Measurements from ENCODE around the gene SATB2. TPM values are rescaled to one million over a fixed set of nuclear protein-coding genes. Genes with fewer than 3 reads are reported as not detected.

The SATB2 gene
- total RNA-seq, 2 donors from 2014 or later = 0.65 to 0.82 TPM

DNA sequence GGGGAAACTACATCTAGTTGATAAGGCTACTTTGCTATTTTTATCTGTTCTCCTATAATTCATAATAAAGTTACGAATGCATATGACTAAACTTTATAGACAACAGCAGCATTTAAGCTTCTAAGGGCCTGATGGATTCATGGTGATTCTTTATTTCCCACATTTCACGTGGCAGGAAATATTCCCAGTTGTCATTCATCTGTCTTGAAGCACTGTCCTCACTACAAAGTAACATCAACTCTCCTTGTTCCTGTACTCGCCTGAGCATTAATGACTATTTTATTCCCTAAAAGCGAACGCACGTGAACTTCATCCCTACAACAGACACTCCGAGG lies 2.6 kb downstream of the SATB2 start:
- Mint-ChIP-seq H3K36me3 (ENCODE audit: insufficient read depth in 2 of 2) (peaks cover 2 to 4% of the 10 kb centered on the region in 2 donors), H3K4me1 (ENCODE audit: low read depth) (peaks cover 28% of the 10 kb centered on the region), H3K27ac (no peak overlapping the region), H3K4me3 (peak overlapping the region in 1 of 2 donors; percentile 29), H3K9me3 (no peaks in the 10 kb centered on the region), H3K27me3 (ENCODE audit: low read depth) (peaks cover 55% of the 10 kb centered on the region)
- DNase-seq (no peak), ATAC-seq (replicated peaks in 1 of 2) (no peak)

DNA sequence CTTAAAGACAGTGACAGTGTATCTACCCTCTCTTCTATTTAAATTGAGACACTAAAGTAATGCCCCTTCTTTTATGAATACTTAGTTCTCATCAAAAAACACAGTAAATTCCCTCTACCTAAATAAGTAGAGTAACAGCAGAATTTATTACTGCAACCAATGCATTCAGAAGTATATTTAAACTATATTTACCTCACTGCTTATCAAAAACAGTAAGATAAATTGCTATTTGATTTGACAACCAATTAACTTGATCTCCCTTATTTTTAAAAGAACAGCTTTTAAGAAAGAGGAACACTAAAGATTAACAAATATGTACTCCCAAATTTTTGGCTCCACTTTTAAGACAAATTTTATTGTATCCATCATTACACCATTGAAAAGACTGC lies 4.8 kb downstream of the SATB2 start:
- H3K36me3 Mint-ChIP-seq (ENCODE audit: insufficient read depth in 2 of 2) = peaks cover 0 to 1% of the 10 kb centered on the region in 2 donors
- H3K9me3 Mint-ChIP-seq = no peaks in the 10 kb centered on the region
- no peak overlapping the region for H3K4me3 Mint-ChIP-seq
- H3K27me3 Mint-ChIP-seq (ENCODE audit: low read depth) = peaks cover 47% of the 10 kb centered on the region
- DNase-seq (no peak), ATAC-seq (replicated peaks in 1 of 2) (no peak)
- peaks cover 20% of the 10 kb centered on the region for H3K4me1 Mint-ChIP-seq (ENCODE audit: low read depth)
- no peak overlapping the region for H3K27ac Mint-ChIP-seq

DNA sequence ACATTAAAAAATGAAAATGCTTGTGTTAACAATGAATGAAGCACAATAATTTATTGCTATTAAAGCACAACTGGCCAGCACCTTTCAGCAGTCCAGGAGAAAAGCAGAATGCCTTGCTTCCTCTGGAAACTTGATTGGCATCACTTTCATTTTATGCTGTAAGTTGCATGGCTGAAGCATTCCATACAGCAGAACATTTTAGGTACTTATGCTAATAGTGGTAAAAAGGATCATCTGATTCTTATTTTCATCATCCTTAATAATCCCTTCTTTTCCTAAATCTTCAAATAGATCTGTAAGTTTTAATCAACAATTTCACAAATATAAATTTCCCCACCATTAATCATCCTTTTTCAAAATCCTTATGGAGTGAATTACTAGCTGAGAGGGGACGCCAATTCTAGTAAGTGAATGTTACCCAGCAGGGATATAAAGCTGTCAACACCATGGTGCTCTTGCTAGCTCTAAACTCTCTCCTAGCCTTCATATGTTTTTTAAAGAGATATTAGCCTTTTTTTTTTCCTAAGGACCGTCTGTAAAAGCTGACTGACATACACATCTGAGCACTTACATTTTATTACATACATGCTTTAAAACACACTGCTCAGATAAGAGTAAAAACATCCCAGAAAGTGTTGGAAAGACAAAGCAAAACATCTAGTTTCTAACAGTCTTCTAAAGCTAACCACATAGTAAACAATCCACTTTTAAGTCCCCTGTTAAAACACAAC lies 5.3 kb downstream of the SATB2 start:
- peaks cover 17% of the 10 kb centered on the region for H3K4me1 Mint-ChIP-seq (ENCODE audit: low read depth)
- H3K4me3 Mint-ChIP-seq = no peak overlapping the region
- H3K27ac Mint-ChIP-seq = no peak overlapping the region
- H3K36me3 Mint-ChIP-seq (ENCODE audit: insufficient read depth in 2 of 2) = no peaks in the 10 kb centered on the region
- ATAC-seq (replicated peaks in 1 of 2) (no peak), DNase-seq (no peak)
- H3K27me3 Mint-ChIP-seq (ENCODE audit: low read depth) = peaks cover 44% of the 10 kb centered on the region
- no peaks in the 10 kb centered on the region for H3K9me3 Mint-ChIP-seq

DNA sequence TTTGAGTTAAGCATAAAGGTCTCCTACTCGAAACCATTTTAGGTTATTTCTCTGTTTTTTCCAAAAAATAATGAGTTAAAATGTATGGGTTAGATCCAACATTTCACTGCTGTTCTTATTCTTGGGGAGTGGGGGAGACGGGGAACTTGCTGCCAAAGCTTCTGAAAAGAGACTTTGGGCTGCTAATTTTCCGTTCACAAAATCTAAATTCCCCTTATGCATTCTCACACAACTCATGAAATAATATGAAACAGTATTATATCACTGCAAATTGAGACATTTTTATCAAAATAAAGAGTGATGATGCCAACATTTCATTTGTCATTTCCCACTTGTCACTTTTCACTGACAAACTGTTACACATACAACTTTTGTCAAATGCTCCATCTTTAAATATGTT lies 7.8 kb downstream of the SATB2 start:
- no peak overlapping the region for H3K27ac Mint-ChIP-seq

DNA sequence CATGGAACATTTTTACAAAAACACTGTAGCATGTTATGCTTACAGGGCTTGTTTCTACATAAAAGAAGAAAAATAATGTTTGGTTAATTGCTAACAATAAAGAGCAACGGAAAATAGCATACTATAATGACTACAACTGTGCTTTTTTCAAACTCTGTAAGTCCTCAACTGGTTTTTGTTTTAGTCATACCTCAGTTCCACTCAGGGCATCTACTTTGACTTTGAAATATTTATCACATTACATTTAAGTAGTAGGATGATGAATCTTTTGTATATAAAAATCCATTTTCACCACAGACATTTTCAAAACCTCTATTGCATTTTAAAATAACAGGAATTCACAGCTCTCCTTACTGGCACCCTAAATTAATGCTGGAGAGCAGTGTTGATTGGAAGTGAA lies 8.3 kb downstream of the SATB2 start:
- H3K27ac Mint-ChIP-seq = no peak overlapping the region
- no peak overlapping the region for H3K4me3 Mint-ChIP-seq
- DNase-seq = no peak
- H3K9me3 Mint-ChIP-seq = no peaks in the 10 kb centered on the region
- peaks cover 33% of the 10 kb centered on the region for H3K27me3 Mint-ChIP-seq (ENCODE audit: low read depth)
- H3K4me1 Mint-ChIP-seq (ENCODE audit: low read depth) = no peaks in the 10 kb centered on the region
- H3K36me3 Mint-ChIP-seq (ENCODE audit: insufficient read depth in 2 of 2) = no peaks in the 10 kb centered on the region
- no peak for ATAC-seq (replicated peaks in 1 of 2)

More for the DNA sequence above, 7.8 kb downstream of the SATB2 start:
- Mint-ChIP-seq H3K27me3 (ENCODE audit: low read depth) (peaks cover 34% of the 10 kb centered on the region), H3K9me3 (no peaks in the 10 kb centered on the region), H3K4me1 (ENCODE audit: low read depth) (no peaks in the 10 kb centered on the region), H3K4me3 (no peak overlapping the region), H3K36me3 (ENCODE audit: insufficient read depth in 2 of 2) (no peaks in the 10 kb centered on the region)
- DNase-seq (no peak), ATAC-seq (replicated peaks in 1 of 2) (no peak)

DNA sequence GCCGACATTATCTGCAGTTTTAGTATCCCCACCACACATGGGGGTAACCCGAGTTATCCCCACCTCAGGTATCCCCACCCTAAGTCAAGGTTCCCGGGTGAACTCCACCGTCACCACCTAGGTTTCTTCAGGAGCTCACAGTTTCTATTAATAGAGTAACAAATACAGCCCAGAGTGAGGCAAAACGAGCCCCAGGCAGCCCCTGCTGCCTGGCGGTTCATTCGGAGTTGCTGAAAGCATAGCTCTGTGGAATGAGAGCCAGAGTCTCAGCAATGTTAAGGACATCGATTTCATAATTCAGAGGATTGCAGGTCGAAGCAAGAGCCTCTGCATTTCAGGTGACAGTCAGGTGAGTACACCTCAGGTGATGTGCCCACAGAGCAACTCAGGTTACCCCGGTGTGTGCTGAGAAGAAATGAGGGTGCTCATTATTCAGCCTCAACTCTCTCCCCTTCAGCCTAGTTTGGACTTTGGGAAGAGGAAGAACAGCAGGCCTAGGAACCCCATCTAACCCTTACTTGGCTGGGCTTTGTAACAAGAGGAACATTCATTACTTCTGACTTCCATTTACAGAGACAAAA lies 10.7 kb downstream of the SATB2 start:
- H3K27ac Mint-ChIP-seq = no peak overlapping the region
- peaks cover 44% of the 10 kb centered on the region for H3K27me3 Mint-ChIP-seq (ENCODE audit: low read depth)
- no peak for DNase-seq

DNA sequence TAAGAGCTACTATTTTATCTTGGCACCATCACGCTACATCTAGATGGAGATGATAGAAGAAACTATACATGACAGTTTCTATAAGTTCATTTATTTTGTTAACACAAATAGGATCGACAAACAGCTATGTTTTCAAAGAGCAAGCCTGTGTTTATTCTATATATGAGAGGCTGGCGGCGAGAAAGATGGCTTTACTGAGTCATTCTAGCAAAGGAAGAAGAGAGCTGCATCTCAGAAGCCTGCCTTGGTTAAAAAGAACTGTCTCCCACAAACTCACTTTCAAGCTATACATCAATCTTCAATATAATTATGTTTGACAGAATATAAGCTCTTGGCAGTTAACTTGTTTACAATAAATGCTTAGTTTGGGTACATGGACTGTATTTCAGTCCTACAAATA lies 13.0 kb downstream of the SATB2 start:
- DNase-seq = no peak
- ATAC-seq (replicated peaks in 1 of 2) = no peak
- Mint-ChIP-seq H3K9me3 (no peaks in the 10 kb centered on the region), H3K4me1 (ENCODE audit: low read depth) (no peaks in the 10 kb centered on the region), H3K27me3 (ENCODE audit: low read depth) (peaks cover 39% of the 10 kb centered on the region), H3K36me3 (ENCODE audit: insufficient read depth in 2 of 2) (no peaks in the 10 kb centered on the region), H3K27ac (no peak overlapping the region), H3K4me3 (no peak overlapping the region)

More for the DNA sequence above, 10.7 kb downstream of the SATB2 start:
- ATAC-seq (replicated peaks in 1 of 2) = no peak
- H3K4me1 Mint-ChIP-seq (ENCODE audit: low read depth) = no peaks in the 10 kb centered on the region
- H3K36me3 Mint-ChIP-seq (ENCODE audit: insufficient read depth in 2 of 2) = no peaks in the 10 kb centered on the region
- H3K4me3 Mint-ChIP-seq = no peak overlapping the region
- H3K9me3 Mint-ChIP-seq = no peaks in the 10 kb centered on the region

DNA sequence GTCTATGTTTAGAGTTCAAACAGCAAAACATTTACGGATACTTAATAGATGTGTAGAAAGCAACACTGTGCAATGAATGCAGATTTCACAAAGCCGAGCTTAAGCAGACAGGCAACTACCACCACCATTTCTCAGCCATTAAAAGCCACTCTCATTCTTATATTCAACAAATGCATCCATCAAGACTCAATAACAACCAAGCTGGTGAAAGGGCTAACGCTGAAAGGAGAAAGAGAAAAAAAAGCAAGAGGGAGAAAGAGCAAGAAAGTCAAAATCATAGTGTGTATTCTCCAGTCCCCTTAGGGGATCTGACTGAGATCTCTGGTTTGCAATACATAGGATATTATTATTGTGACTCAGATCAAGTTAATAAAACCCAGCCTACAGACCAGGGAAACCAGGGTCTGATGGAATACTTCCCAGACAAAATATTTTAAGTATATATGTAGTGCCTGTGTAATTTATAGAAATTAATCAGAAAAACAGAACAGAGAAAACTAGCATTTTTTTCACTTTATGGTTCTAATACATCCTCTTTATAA lies 14.1 kb downstream of the SATB2 start:
- no peaks in the 10 kb centered on the region for H3K9me3 Mint-ChIP-seq
- no peaks in the 10 kb centered on the region for H3K4me1 Mint-ChIP-seq (ENCODE audit: low read depth)
- DNase-seq = no peak
- H3K36me3 Mint-ChIP-seq (ENCODE audit: insufficient read depth in 2 of 2) = no peaks in the 10 kb centered on the region
- H3K27ac Mint-ChIP-seq = no peak overlapping the region
- no peak overlapping the region for H3K4me3 Mint-ChIP-seq
- ATAC-seq (replicated peaks in 1 of 2) = no peak
- peaks cover 47% of the 10 kb centered on the region for H3K27me3 Mint-ChIP-seq (ENCODE audit: low read depth)

DNA sequence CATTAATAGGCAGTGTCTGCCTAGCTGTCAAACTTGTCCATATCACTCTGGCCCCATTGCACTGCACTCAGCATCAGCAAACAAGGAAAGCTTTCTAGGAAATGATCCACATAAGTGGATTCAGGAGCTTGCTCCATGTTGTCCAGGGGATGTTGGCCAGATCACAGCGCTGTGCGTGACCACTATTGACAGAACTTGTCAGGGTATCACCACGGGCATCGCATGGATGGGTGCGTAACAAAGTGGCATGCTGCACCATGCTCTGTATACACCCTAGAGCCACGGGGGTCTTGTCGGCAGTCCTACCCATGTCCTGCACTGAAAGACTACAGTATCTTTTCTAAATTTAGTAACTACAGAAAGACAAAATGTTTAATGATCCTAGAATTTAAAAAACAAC lies 15.6 kb downstream of the SATB2 start:
- Mint-ChIP-seq H3K36me3 (ENCODE audit: insufficient read depth in 2 of 2) (no peaks in the 10 kb centered on the region), H3K9me3 (no peaks in the 10 kb centered on the region), H3K27me3 (ENCODE audit: low read depth) (peaks cover 51% of the 10 kb centered on the region), H3K27ac (no peak overlapping the region), H3K4me3 (no peak overlapping the region), H3K4me1 (ENCODE audit: low read depth) (no peaks in the 10 kb centered on the region)
- DNase-seq (no peak), ATAC-seq (replicated peaks in 1 of 2) (no peak)

DNA sequence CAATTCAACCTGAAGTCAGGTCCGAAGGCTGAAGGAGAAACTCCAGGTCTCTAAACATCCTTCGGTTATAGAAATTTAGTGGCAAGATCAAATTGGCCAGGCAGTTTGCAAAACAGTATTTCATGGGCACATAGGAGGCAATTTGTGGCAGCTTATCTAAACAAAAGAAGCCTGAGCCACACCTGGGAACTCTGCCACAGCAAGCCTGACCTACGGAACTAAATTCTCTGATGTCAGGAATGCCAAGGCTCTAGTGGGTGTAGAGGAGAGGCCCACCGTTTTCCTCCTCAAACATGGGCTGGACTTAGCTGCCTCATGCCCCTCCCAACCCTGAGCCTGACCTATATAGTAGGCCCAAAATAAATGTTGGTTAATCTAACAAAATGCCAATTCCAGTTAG lies 16.0 kb downstream of the SATB2 start:
- ATAC-seq (replicated peaks in 1 of 2) (no peak), DNase-seq (no peak)
- Mint-ChIP-seq H3K4me3 (no peak overlapping the region), H3K4me1 (ENCODE audit: low read depth) (no peaks in the 10 kb centered on the region), H3K27me3 (ENCODE audit: low read depth) (peaks cover 51% of the 10 kb centered on the region), H3K36me3 (ENCODE audit: insufficient read depth in 2 of 2) (no peaks in the 10 kb centered on the region), H3K27ac (no peak overlapping the region), H3K9me3 (no peaks in the 10 kb centered on the region)

DNA sequence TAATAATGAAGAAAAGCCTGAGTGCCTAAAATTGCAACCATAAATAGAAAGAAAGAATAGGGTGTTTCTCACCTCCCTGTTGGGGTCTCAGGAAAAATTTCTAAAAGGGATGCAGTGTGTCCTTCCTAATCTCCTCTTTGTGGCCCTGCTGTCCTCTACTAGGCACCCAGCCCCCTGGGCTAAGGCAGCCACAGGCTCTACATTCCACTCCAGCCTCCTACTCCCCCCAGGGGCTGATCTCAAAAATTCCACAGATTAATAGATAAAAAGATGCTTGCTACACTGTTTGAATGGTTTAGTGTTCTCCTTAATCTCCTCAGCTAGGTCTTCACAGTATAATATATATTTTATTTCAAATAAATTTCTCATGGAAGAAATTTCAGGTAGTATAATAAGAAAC lies 17.6 kb downstream of the SATB2 start:
- ATAC-seq (replicated peaks in 1 of 2) (no peak), DNase-seq (no peak)
- Mint-ChIP-seq H3K4me1 (ENCODE audit: low read depth) (no peaks in the 10 kb centered on the region), H3K36me3 (ENCODE audit: insufficient read depth in 2 of 2) (no peaks in the 10 kb centered on the region), H3K4me3 (no peak overlapping the region), H3K27me3 (ENCODE audit: low read depth) (peaks cover 39% of the 10 kb centered on the region), H3K9me3 (no peaks in the 10 kb centered on the region), H3K27ac (no peak overlapping the region)

DNA sequence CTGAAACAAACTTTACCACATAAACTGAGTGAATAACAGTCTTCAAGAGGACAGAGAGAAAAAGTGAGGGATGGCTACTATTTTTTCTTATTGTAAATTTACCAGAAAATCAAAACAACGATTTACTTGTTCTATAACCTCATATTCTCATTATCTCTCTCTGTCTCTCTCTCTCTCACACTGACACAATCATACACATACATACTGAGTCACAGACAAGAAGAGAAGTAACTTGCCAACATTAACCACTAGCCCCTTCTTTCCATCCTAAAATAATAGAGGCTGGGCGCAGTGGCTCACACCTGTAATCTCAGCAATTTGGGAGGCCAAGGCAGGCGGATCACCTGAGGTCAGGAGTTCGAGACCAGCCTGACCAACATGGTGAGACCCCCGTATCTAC lies 18.2 kb downstream of the SATB2 start:
- Mint-ChIP-seq H3K27me3 (ENCODE audit: low read depth) (peaks cover 36% of the 10 kb centered on the region), H3K36me3 (ENCODE audit: insufficient read depth in 2 of 2) (no peaks in the 10 kb centered on the region), H3K9me3 (no peaks in the 10 kb centered on the region), H3K4me3 (no peak overlapping the region), H3K4me1 (ENCODE audit: low read depth) (no peaks in the 10 kb centered on the region), H3K27ac (no peak overlapping the region)
- ATAC-seq (replicated peaks in 1 of 2) (no peak), DNase-seq (no peak)

DNA sequence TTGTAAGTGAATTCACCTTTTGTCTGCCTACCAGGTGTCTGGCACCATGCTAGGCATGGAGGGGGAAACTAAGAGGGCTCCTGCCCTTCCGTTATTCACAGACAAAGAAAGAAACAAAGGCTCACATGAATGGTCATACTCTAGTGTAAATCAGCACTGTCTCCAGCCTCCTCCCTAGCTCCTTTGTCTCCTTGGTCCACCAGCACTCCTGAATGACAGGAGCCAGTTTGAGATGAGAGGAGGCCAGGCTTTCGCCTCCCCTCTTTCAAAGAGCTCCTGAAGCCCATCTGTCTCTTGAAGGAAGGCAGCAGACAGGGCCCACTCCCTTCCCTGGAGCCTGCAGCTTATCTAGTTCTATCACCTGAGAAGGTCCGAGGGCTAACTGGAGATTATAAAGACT lies 18.7 kb downstream of the SATB2 start:
- H3K27me3 Mint-ChIP-seq (ENCODE audit: low read depth) = peaks cover 32% of the 10 kb centered on the region
- no peaks in the 10 kb centered on the region for H3K9me3 Mint-ChIP-seq
- H3K36me3 Mint-ChIP-seq (ENCODE audit: insufficient read depth in 2 of 2) = no peaks in the 10 kb centered on the region
- H3K4me3 Mint-ChIP-seq = no peak overlapping the region
- H3K4me1 Mint-ChIP-seq (ENCODE audit: low read depth) = no peaks in the 10 kb centered on the region
- ATAC-seq (replicated peaks in 1 of 2) (no peak), DNase-seq (no peak)
- no peak overlapping the region for H3K27ac Mint-ChIP-seq

DNA sequence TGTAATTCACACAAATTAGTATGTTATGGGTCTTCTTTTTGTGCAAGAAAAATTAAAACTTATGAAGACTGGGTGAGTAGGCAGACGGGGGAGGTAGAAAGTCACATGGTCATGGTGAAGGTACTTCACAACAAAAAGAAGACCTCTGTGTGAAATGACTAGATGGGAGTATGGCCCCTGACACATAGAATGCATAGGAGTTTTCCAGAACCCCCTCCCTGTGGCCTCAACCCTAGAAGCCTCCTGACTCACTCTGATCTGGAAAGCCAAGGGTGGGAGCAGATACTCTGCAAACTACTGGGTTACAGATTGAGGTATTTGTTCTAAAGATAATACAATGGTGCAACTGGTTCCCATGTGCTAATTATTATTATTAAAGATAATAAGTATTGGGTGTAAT lies 23.2 kb downstream of the SATB2 start:
- H3K27ac Mint-ChIP-seq = no peak overlapping the region
- no peak for DNase-seq
- no peak overlapping the region for H3K4me3 Mint-ChIP-seq
- no peaks in the 10 kb centered on the region for H3K36me3 Mint-ChIP-seq (ENCODE audit: insufficient read depth in 2 of 2)
- H3K4me1 Mint-ChIP-seq (ENCODE audit: low read depth) = no peaks in the 10 kb centered on the region
- no peaks in the 10 kb centered on the region for H3K9me3 Mint-ChIP-seq
- no peak for ATAC-seq (replicated peaks in 1 of 2)
- H3K27me3 Mint-ChIP-seq (ENCODE audit: low read depth) = peaks cover 14% of the 10 kb centered on the region

All from activated T-cell treated with anti-CD3 and anti-CD28 coated beads, Interleukin-2, amount 50 U/mL, for 72 hours (primary cell).